G401 (cell line): ENCODE data around the gene SH3D19. TPM values are rescaled to one million over a fixed set of nuclear protein-coding genes. Genes with fewer than 3 reads are reported as not detected.
"Not testable (repeated sequence)": the region's sequence is repeated elsewhere in the genome, so short reads cannot be mapped to it uniquely, and the experiment has no call there.

ENCODE experiments used
- DNase-seq: peaks from one replicate; pipeline ENCODE4 v3.0.0-alpha.2; 2015; ENCODE audit warnings: low spot score
- in situ Hi-C: cut with HindIII; loops from 2 replicates; pipeline ENCODE4 v1.10.0; 2016; ENCODE audit warnings: low sequenced_read_pairs, mixed read lengths
- total RNA-seq: library from RNA; depleted of rRNA; stranded (reverse); fragments of >200 nt; shearing (Covaris generic); gene quantifications from 2 replicates; pipeline ENCODE4 v1.2.3, GENCODE V29; 2014; rRNA removed

SH3D19 gene
- total RNA-seq, 1 experiment from 2014 or later: 23.3 TPM

DNA sequence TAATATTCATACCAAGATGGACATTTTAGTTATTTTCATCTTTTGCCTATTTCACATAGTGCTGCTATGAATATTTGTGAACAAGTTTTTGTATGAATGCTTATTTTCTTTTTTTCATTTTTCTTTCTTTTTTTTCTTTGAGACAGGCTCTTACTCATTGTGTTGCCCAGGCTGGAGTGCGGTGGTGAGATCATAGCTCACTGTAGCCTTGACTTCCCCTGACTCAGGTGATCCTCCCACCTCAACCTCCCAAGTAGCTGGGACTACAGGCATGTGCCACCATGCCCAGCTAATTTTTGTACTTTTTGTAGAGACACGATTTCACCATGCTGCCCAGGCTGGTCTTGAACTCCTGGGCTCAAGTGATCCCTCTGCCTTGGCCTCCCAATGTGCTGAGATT is 247.4 kb downstream of the SH3D19 start:
- in situ Hi-C loops, DNase-seq: not testable (repeated sequence)

DNA sequence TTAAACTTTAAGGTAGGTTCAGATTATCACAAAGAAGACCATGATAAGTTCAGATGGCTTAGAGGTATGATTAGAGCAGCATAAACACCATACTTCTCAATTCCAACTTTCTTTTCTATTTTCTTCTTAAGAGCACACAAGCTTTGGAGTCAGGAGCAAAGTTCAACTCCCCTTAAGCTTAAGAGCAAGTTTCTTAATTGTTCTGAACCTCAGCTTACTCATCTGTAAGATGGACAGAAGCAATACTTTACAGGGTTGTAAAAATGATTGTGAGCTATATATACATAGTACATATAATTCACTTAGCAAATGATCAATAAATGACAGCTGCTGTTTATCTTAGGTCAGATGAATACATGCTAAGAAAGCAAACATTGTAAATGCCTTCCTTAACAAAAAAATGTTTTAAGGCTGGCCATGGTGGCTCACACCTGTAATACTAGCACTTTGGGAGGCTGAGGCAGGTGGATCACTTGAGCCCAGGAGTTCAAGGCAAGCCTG is 250.9 kb downstream of the SH3D19 start:
- DNase-seq: no peak
- in situ Hi-C loops: no loop called here

Other genes starting within 250 kb of the SH3D19 start
- 6,098 and 6,385 TPM in 2 replicates for gene RPS3A, start 226.0 kb downstream of the SH3D19 start, total RNA-seq
- not detected in 2 replicates for gene PRSS48, start 48.4 kb downstream of the SH3D19 start, total RNA-seq
- 4.6 and 5.2 TPM in 2 replicates for gene FHIP1A, start 83.6 kb upstream of the SH3D19 start, total RNA-seq